Right atrium auricular region (tissue), 2 donors: Measurements from ENCODE around the gene CPEB4. TPM values are rescaled to one million over a fixed set of nuclear protein-coding genes. Genes with fewer than 3 reads are reported as not detected.

Source experiments
- DNase-seq: peaks from one replicate; pipeline ENCODE4 v3.0.0-alpha.2; 2019; ENCODE audit warnings: low spot score
- H3K27ac ChIP-seq, 2 donors: fragments of 200-600 bp; sonication (generic); 1 replicate in 1 of 2; 2 replicates in 1 of 2; pipeline ENCODE4 v1.5.1; 2016 to 2019
- H3K27me3 ChIP-seq, 2 donors: fragments of 200-600 bp; sonication (generic); one replicate each; pipeline versions ENCODE4 v1.5.1 to v1.6.0; 2017 to 2019
- H3K36me3 ChIP-seq: fragments of 200-600 bp; sonication (generic); one replicate; pipeline ENCODE4 v1.5.1; 2016
- H3K4me1 ChIP-seq, 2 donors: fragments of 200-600 bp; sonication (generic); one replicate each; pipeline versions ENCODE4 v1.5.1 to v1.6.0; 2017 to 2019
- H3K4me3 ChIP-seq, 2 donors: fragments of 200-600 bp; sonication (generic); 1 replicate in 1 of 2; 2 replicates in 1 of 2; pipeline ENCODE4 v1.5.1; 2017 to 2019; ENCODE audit warnings: mild to moderate bottlenecking in 1 of 2, moderate library complexity in 1 of 2
- H3K9me3 ChIP-seq, 2 donors: fragments of 200-600 bp; sonication (generic); one replicate each; pipeline ENCODE4 v1.5.1; 2019
- CTCF ChIP-seq, 2 donors: fragments of 200-600 bp; sonication (generic); IDR thresholded peaks; one replicate each; pipeline ENCODE4 v1.5.1; 2019; ENCODE audit warnings: antibody characterized with exemption in 2 of 2
- total RNA-seq, 2 donors: library from RNA; depleted of rRNA; stranded (reverse); fragments of >200 nt; gene quantifications; one replicate each; pipeline ENCODE4 v1.1.0, GENCODE V29; 2016

CPEB4 gene
- total RNA-seq, 2 donors from 2014 or later, result 79.5 to 127 TPM

- Histone ChIP-seq H3K4me1 (peaks cover 0 to 91% of the 10 kb centered on the region in 2 donors), H3K9me3 (no peaks in the 10 kb centered on the region), H3K27me3 (no peaks in the 10 kb centered on the region), H3K4me3 (no peak overlapping the region), H3K27ac (peak overlapping the region; percentile 81 to 86), H3K36me3 (no peaks in the 10 kb centered on the region)
- TF ChIP-seq CTCF (IDR thresholded peaks at IDR 0.05), result no peak
- no peak for DNase-seq
Measured at GRCh38 chr5:173920866-173921555, 32.9 kb downstream of the CPEB4 start.

GRCh38 chr5:173922527-173922926 is 34.4 kb downstream of the CPEB4 start:
- no peak for TF ChIP-seq CTCF (IDR thresholded peaks at IDR 0.05)
- H3K27ac ChIP-seq, result peak overlapping the region; percentile 81 to 86
- H3K4me1 ChIP-seq, result peaks cover 0 to 91% of the 10 kb centered on the region in 2 donors
- no peak for DNase-seq
- no peak overlapping the region for H3K4me3 ChIP-seq
- no peaks in the 10 kb centered on the region for H3K9me3 ChIP-seq
- H3K27me3 ChIP-seq, result no peaks in the 10 kb centered on the region
- H3K36me3 ChIP-seq, result peaks cover 4% of the 10 kb centered on the region

- peaks cover 13% of the 10 kb centered on the region for H3K36me3 ChIP-seq
- H3K9me3 ChIP-seq, result no peaks in the 10 kb centered on the region
- no peaks in the 10 kb centered on the region for H3K27me3 ChIP-seq
- peak overlapping the region; percentile 81 to 86 for H3K27ac ChIP-seq
- DNase-seq, result no peak
- H3K4me3 ChIP-seq, result peak overlapping the region in 1 of 2 donors; percentile 9
- TF ChIP-seq CTCF (IDR thresholded peaks at IDR 0.05), result no peak
- H3K4me1 ChIP-seq, result peaks cover 0 to 97% of the 10 kb centered on the region in 2 donors
Measured at GRCh38 chr5:173923218-173924095, 35.3 kb downstream of the CPEB4 start.

- no peak for TF ChIP-seq CTCF (IDR thresholded peaks at IDR 0.05)
- no peak for DNase-seq
- Histone ChIP-seq H3K27me3 (no peaks in the 10 kb centered on the region), H3K27ac (peak overlapping the region; percentile 81 to 86), H3K4me3 (no peak overlapping the region), H3K9me3 (no peaks in the 10 kb centered on the region), H3K4me1 (peaks cover 0 to 84% of the 10 kb centered on the region in 2 donors), H3K36me3 (peaks cover 15% of the 10 kb centered on the region)
Measured at GRCh38 chr5:173924899-173925298, 36.8 kb downstream of the CPEB4 start.

- Histone ChIP-seq H3K36me3 (peaks cover 15% of the 10 kb centered on the region), H3K27me3 (no peaks in the 10 kb centered on the region), H3K9me3 (no peaks in the 10 kb centered on the region), H3K4me1 (peaks cover 0 to 81% of the 10 kb centered on the region in 2 donors), H3K4me3 (no peak overlapping the region), H3K27ac (peak overlapping the region; percentile 81 to 86)
- TF ChIP-seq CTCF (IDR thresholded peaks at IDR 0.05), result peak in 1 of 2 donors; percentile 59
- no peak for DNase-seq
Measured at GRCh38 chr5:173925449-173926071, 37.4 kb downstream of the CPEB4 start.
